T47D (cell line): ENCODE data around the gene SHC3.
A peak's percentile ranks its signal among the peaks of the same experiment; 100 is the strongest.

ENCODE experiments used
- DNase-seq, 2 experiments: peaks; one replicate each; pipeline versions ENCODE4 v3.0.0 to v3.0.0-alpha.2; 2011 to 2012; ENCODE audit warnings: low read depth in 1 of 2, low spot score in 1 of 2
- JUND ChIP-seq: IDR thresholded peaks from 2 replicates; pipeline ENCODE4 v1.6.1; 2012; ENCODE audit warnings: low read depth
- in situ Hi-C: cut with HindIII; loops from 2 replicates; pipeline ENCODE4 v1.10.0; 2016; ENCODE audit warnings: low sequenced_read_pairs, low pct_unique_long_range_greater_than_20kb

The SHC3 gene

GRCh38 chr9:88992556-88992955, 186.1 kb downstream of the SHC3 start:
- in situ Hi-C loops = no loop called here
- TF ChIP-seq JUND = no peak

GRCh38 chr9:88991066-88992034, 187.3 kb downstream of the SHC3 start, which contains the start of gene S1PR3:
TSS of gene S1PR3 (plus strand) at chr9:88991468. CDS start at chr9:89001201, 9,733 bp downstream.
- in situ Hi-C loops = no loop called here
- peak; percentile 52 to 76 for DNase-seq
- TF ChIP-seq JUND = no peak

More at GRCh38 chr9:88992556-88992955, 186.1 kb downstream of the SHC3 start:
- DNase-seq = no peak

- TF ChIP-seq JUND = no peak
- in situ Hi-C loops = no loop called here
- no peak for DNase-seq
Measured at GRCh38 chr9:88990729-88991065, 187.9 kb downstream of the SHC3 start.

GRCh38 chr9:88990041-88990728, 188.4 kb downstream of the SHC3 start:
- in situ Hi-C loops = no loop called here
- no peak for DNase-seq
- no peak for TF ChIP-seq JUND

GRCh38 chr9:88988796-88989641, 189.6 kb downstream of the SHC3 start:
- no peak for TF ChIP-seq JUND
- no peak for DNase-seq
- in situ Hi-C loops = no loop called here

- no peak for TF ChIP-seq JUND
- no peak for DNase-seq
- in situ Hi-C loops = no loop called here
Measured at GRCh38 chr9:88987661-88988060, 191.0 kb downstream of the SHC3 start.

- TF ChIP-seq JUND = no peak
Measured at GRCh38 chr9:88986776-88987175, 191.8 kb downstream of the SHC3 start.

GRCh38 chr9:88985616-88986015, 193.0 kb downstream of the SHC3 start:
- no peak for TF ChIP-seq JUND
- DNase-seq = no peak
- in situ Hi-C loops = no loop called here

More at GRCh38 chr9:88986776-88987175, 191.8 kb downstream of the SHC3 start:
- DNase-seq = no peak
- in situ Hi-C loops = no loop called here

- in situ Hi-C loops = no loop called here
- TF ChIP-seq JUND = no peak
- peak; percentile 33 to 88 for DNase-seq
Measured at GRCh38 chr9:88984543-88984883, 194.1 kb downstream of the SHC3 start.

- no peak for DNase-seq
- no peak for TF ChIP-seq JUND
- in situ Hi-C loops = no loop called here
Measured at GRCh38 chr9:88983865-88984542, 194.6 kb downstream of the SHC3 start.

GRCh38 chr9:88980740-88981203, 197.8 kb downstream of the SHC3 start:
- DNase-seq = no peak
- TF ChIP-seq JUND = no peak
- in situ Hi-C loops = no loop called here

GRCh38 chr9:88979791-88980190, 198.8 kb downstream of the SHC3 start:
- in situ Hi-C loops = no loop called here

More at GRCh38 chr9:88979791-88980190, 198.8 kb downstream of the SHC3 start:
- TF ChIP-seq JUND = no peak
- DNase-seq = no peak
